SK-N-SH (cell line): ENCODE results near the gene RET. TPM values are rescaled to one million over a fixed set of nuclear protein-coding genes. Genes with fewer than 3 reads are reported as not detected.

Experiments
- CTCF ChIA-PET: fragments of 300-600, 350-600 bp; formaldehyde crosslinking; extraction: SDS; loops from one replicate; lab custom pipeline; 2021; lab: Yijun Ruan, JAX
- POLR2A ChIA-PET: fragments of 350-600 bp; sonication (Branson Sonifier 250); formaldehyde crosslinking; extraction: SDS; loops from one replicate; lab custom pipeline; 2020; ENCODE audit warnings: antibody characterized with exemption, inconsistent platforms; lab: Yijun Ruan, JAX
- DNase-seq: peaks from one replicate; pipeline ENCODE4 v3.0.0; 2012
- H2AFZ ChIP-seq: fragments of 200-600 bp; sonication (generic); 2 replicates; pipeline ENCODE4 v1.8.1; 2016; ENCODE audit warnings: antibody characterized with exemption, mild to moderate bottlenecking, low read depth
- H3F3A ChIP-seq: fragments of 200-600 bp; sonication (generic); replicated peaks from 2 replicates; pipeline ENCODE3; 2016; ENCODE audit warnings: antibody characterized with exemption, mild to moderate bottlenecking; ENCODE audit not compliant: insufficient read depth
- H3K27ac ChIP-seq, 2 experiments: fragments of 200-500 bp in 1 of 2; fragments of 200-600 bp in 1 of 2; sonication (Bioruptor generic) in 1 of 2; sonication (generic), shearing (Covaris generic) in 1 of 2; 2 replicates each; pipeline versions ENCODE4 v1.5.1 to v1.6.1; 2014 to 2016; ENCODE audit warnings: low read depth in 2 of 2, inconsistent platforms in 1 of 2, low read length in 1 of 2, mild to moderate bottlenecking in 1 of 2, mixed read lengths in 1 of 2
- H3K27me3 ChIP-seq: fragments of 200-600 bp; sonication (generic), shearing (Covaris generic); 2 replicates; pipeline ENCODE4 v1.6.1; 2016; ENCODE audit warnings: mixed run types; ENCODE audit not compliant: insufficient read depth
- H3K36me3 ChIP-seq, 2 experiments: fragments of 200-500 bp in 1 of 2; fragments of 200-600 bp in 1 of 2; sonication (Bioruptor generic) in 1 of 2; sonication (generic) in 1 of 2; replicated peaks in 1 of 2; 2 replicates each; pipeline versions ENCODE3 to v1.5.1; 2014 to 2016; ENCODE audit warnings: low read length in 1 of 2, mild to moderate bottlenecking in 1 of 2; ENCODE audit not compliant: insufficient read depth in 2 of 2, control insufficient read depth in 1 of 2
- H3K4me1 ChIP-seq, 2 experiments: fragments of 200-500 bp in 1 of 2; fragments of 200-600 bp in 1 of 2; sonication (Bioruptor generic) in 1 of 2; sonication (generic), shearing (Covaris generic) in 1 of 2; 2 replicates each; pipeline versions ENCODE4 v1.5.1 to v1.6.1; 2014 to 2016; ENCODE audit warnings: low read depth in 1 of 2, low read length in 1 of 2, mixed run types in 1 of 2; ENCODE audit not compliant: insufficient read depth in 2 of 2, control insufficient read depth in 1 of 2
- H3K4me2 ChIP-seq: fragments of 200-600 bp; sonication (generic), shearing (Covaris generic); 2 replicates; pipeline ENCODE4 v1.6.1; 2017; ENCODE audit warnings: mixed run types
- H3K4me3 ChIP-seq, 2 experiments: fragments of 200-500 bp in 1 of 2; fragments of 200-600 bp in 1 of 2; sonication (Bioruptor generic) in 1 of 2; sonication (generic), shearing (Covaris generic) in 1 of 2; 2 replicates each; pipeline versions ENCODE4 v1.5.1 to v1.8.1; 2014 to 2016; ENCODE audit warnings: low read depth in 2 of 2, inconsistent platforms in 1 of 2, low read length in 1 of 2, mild to moderate bottlenecking in 1 of 2, mixed read lengths in 1 of 2, moderate library complexity in 1 of 2
- H3K79me2 ChIP-seq: fragments of 200-600 bp; sonication (generic); 2 replicates; pipeline ENCODE4 v1.8.1; 2017; ENCODE audit warnings: mild to moderate bottlenecking; ENCODE audit not compliant: insufficient read depth
- H3K9ac ChIP-seq: fragments of 200-600 bp; sonication (generic); 2 replicates; pipeline ENCODE4 v1.6.1; 2017; ENCODE audit warnings: mixed run types
- H3K9me2 ChIP-seq: fragments of 200-600 bp; sonication (generic); 2 replicates; pipeline ENCODE4 v1.6.1; 2017; ENCODE audit warnings: mixed run types
- H3K9me3 ChIP-seq: fragments of 200-600 bp; sonication (generic); 2 replicates; pipeline ENCODE4 v1.6.1; 2017; ENCODE audit warnings: mixed run types, mild to moderate bottlenecking, moderate library complexity
- H4K20me1 ChIP-seq: fragments of 200-600 bp; sonication (generic); 2 replicates; pipeline ENCODE4 v1.6.1; 2017; ENCODE audit warnings: mild to moderate bottlenecking, mixed run types; ENCODE audit not compliant: insufficient read depth
- ELF1 ChIP-seq: IDR thresholded peaks from 2 replicates; pipeline ENCODE4 v1.4.0; 2012
- EZH2phosphoT487 ChIP-seq: fragments of 200-600 bp; sonication (generic); IDR thresholded peaks from 2 replicates; pipeline ENCODE4 v1.6.1; 2017; ENCODE audit warnings: low read depth, mixed run types, mild to moderate bottlenecking, antibody characterized with exemption, moderate library complexity, borderline replicate concordance
- FOSL2 ChIP-seq: IDR thresholded peaks from 2 replicates; pipeline ENCODE4 v1.4.0; 2012; ENCODE audit warnings: low read depth, mild to moderate bottlenecking, moderate library complexity, borderline replicate concordance
- FOXJ3 ChIP-seq: sonication (generic); formaldehyde crosslinking; IDR thresholded peaks from 2 replicates; pipeline ENCODE4 v1.5.1; 2020; ENCODE audit warnings: mild to moderate bottlenecking, missing genetic modification reagents
- GABPA ChIP-seq: IDR thresholded peaks from 2 replicates; pipeline ENCODE4 v1.4.0; 2012; ENCODE audit warnings: low read depth, mild to moderate bottlenecking
- IRF3 ChIP-seq: fragments of 150-350 bp; IDR thresholded peaks from 2 replicates; pipeline ENCODE4 v1.6.1; 2016; ENCODE audit warnings: mild to moderate bottlenecking, low read depth, low read length
- MEF2A ChIP-seq: IDR thresholded peaks from 2 replicates; pipeline ENCODE4 v1.4.0; 2012; ENCODE audit warnings: low read depth, borderline replicate concordance
- MXI1 ChIP-seq: IDR thresholded peaks from 2 replicates; pipeline ENCODE4 v1.6.1; 2012; ENCODE audit warnings: mild to moderate bottlenecking, low read depth, low read length, improper control_type of control experiment
- NFIC ChIP-seq: IDR thresholded peaks from 2 replicates; pipeline ENCODE4 v1.4.0; 2012; ENCODE audit warnings: borderline replicate concordance
- NRF1 ChIP-seq: IDR thresholded peaks from 2 replicates; pipeline ENCODE4 v1.6.1; 2012; ENCODE audit warnings: low read depth, mild to moderate bottlenecking, low read length
- POLR2AphosphoS5 ChIP-seq: IDR thresholded peaks from 2 replicates; pipeline ENCODE4 v1.6.1; 2012; ENCODE audit warnings: low read depth, low read length
- RAD21 ChIP-seq: IDR thresholded peaks from 2 replicates; pipeline ENCODE4 v1.6.1; 2012; ENCODE audit warnings: mild to moderate bottlenecking, low read length
- RCOR1 ChIP-seq: fragments of 150-350 bp; IDR thresholded peaks from 2 replicates; pipeline ENCODE4 v1.6.1; 2017; ENCODE audit warnings: antibody characterized with exemption, low read length
- RXRA ChIP-seq: IDR thresholded peaks from 2 replicates; pipeline ENCODE4 v1.4.0; 2012; ENCODE audit warnings: low read depth, mild to moderate bottlenecking, borderline replicate concordance
- SIN3A ChIP-seq: IDR thresholded peaks from 2 replicates; pipeline ENCODE4 v1.6.1; 2012; ENCODE audit warnings: low read depth, mild to moderate bottlenecking, low read length, moderate library complexity, borderline replicate concordance
- SMC3 ChIP-seq: IDR thresholded peaks from 2 replicates; pipeline ENCODE4 v1.6.1; 2012; ENCODE audit warnings: low read depth, low read length, improper control_type of control experiment
- TAF1 ChIP-seq: IDR thresholded peaks from 2 replicates; pipeline ENCODE4 v1.6.1; 2012; ENCODE audit warnings: low read depth, mild to moderate bottlenecking, low read length, moderate library complexity, borderline replicate concordance
- YY1 ChIP-seq: IDR thresholded peaks from 2 replicates; pipeline ENCODE4 v1.4.0; 2012; ENCODE audit warnings: low read depth, mild to moderate bottlenecking
- WGBS: methylation state at CpG from one replicate; pipeline ENCODE4 v1.1.6; 2017; ENCODE audit warnings: low lambda C conversion rate; 5-methylcytosine and 5-hydroxymethylcytosine counted together
- polyA plus RNA-seq, 3 experiments: library from polyadenylated mRNA; depleted of rRNA; stranded (reverse); fragments of >200 nt; gene quantifications; 2 replicates each; pipeline ENCODE4 v1.2.3, GENCODE V29; 2012
- TF ChIP-seq, protein P1 (sequence below): IDR thresholded peaks from 2 replicates; pipeline ENCODE4 v1.4.0; 2012; ENCODE audit warnings: low read depth
- TF ChIP-seq, protein P2 (sequence below): fragments of 200-600 bp; sonication (generic); IDR thresholded peaks from 2 replicates; pipeline ENCODE4 v1.6.1; 2017; ENCODE audit warnings: antibody characterized with exemption, mild to moderate bottlenecking, moderate library complexity
- TF ChIP-seq, protein P3 (sequence below): IDR thresholded peaks from 2 replicates; pipeline ENCODE4; 2012
- TF ChIP-seq, protein P4 (sequence below): IDR thresholded peaks from 2 replicates; pipeline ENCODE4 v1.4.0; 2012; ENCODE audit warnings: low read depth, borderline replicate concordance

Gene RET
- polyA plus RNA-seq, 1 of the 3 experiments (the other 2 are of a cell fraction), result 3.2 TPM

GRCh38 chr10:43111921-43112607 is 35.2 kb downstream of the RET start:
- DNase-seq, result no peak
- Histone ChIP-seq H3K9ac (no peak overlapping the region), H3K9me3 (no peaks in the 10 kb centered on the region)
- no peak for TF ChIP-seq TAF1
- TF ChIP-seq MEF2A, result no peak
- TF ChIP-seq, protein P1, sequence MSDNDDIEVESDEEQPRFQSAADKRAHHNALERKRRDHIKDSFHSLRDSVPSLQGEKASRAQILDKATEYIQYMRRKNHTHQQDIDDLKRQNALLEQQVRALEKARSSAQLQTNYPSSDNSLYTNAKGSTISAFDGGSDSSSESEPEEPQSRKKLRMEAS, result no peak
- no peak for TF ChIP-seq RAD21
- TF ChIP-seq POLR2AphosphoS5, result no peak
- no peak for TF ChIP-seq ELF1
- TF ChIP-seq RXRA, result no peak
- no peak for TF ChIP-seq YY1
- TF ChIP-seq, protein P2, sequence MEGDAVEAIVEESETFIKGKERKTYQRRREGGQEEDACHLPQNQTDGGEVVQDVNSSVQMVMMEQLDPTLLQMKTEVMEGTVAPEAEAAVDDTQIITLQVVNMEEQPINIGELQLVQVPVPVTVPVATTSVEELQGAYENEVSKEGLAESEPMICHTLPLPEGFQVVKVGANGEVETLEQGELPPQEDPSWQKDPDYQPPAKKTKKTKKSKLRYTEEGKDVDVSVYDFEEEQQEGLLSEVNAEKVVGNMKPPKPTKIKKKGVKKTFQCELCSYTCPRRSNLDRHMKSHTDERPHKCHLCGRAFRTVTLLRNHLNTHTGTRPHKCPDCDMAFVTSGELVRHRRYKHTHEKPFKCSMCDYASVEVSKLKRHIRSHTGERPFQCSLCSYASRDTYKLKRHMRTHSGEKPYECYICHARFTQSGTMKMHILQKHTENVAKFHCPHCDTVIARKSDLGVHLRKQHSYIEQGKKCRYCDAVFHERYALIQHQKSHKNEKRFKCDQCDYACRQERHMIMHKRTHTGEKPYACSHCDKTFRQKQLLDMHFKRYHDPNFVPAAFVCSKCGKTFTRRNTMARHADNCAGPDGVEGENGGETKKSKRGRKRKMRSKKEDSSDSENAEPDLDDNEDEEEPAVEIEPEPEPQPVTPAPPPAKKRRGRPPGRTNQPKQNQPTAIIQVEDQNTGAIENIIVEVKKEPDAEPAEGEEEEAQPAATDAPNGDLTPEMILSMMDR, result no peak
- no peak for TF ChIP-seq SMC3
- TF ChIP-seq, all 33 proteins: peak for 0
- H3K9me2 ChIP-seq, result no peaks in the 10 kb centered on the region
- no peaks in the 10 kb centered on the region for H4K20me1 ChIP-seq
- no peak overlapping the region for H3K4me2 ChIP-seq
- 70% methylated on average over 16 of the region's 17 CpGs for WGBS
- peaks cover 0 to 23% of the 10 kb centered on the region in 2 experiments; a peak in 1 of 4 replicates for H3K4me1 ChIP-seq
- no peaks in the 10 kb centered on the region for H3K27me3 ChIP-seq
- H2AFZ ChIP-seq, result no peak overlapping the region
- no peaks in the 10 kb centered on the region for H3K79me2 ChIP-seq
- H3K27ac ChIP-seq, result peak overlapping the region in 1 of 2 experiments; percentile 34; a peak in 1 of 4 replicates
- peaks cover 0 to 3% of the 10 kb centered on the region in 2 experiments for H3K36me3 ChIP-seq
- H3F3A ChIP-seq, result no peaks in the 10 kb centered on the region
- no peak overlapping the region for H3K4me3 ChIP-seq
- CTCF ChIA-PET, result interaction anchor here (0.8 to 1.8 kb wide), 3 partner anchors 9 to 236 kb away, joined by 3 to 6 read pairs (median 4); no protein-coding TSS in a partner anchor
- POLR2A ChIA-PET, result no interaction called here

- H3K36me3 ChIP-seq, result peaks cover 0 to 3% of the 10 kb centered on the region in 2 experiments
- no peaks in the 10 kb centered on the region for H4K20me1 ChIP-seq
- H3F3A ChIP-seq, result no peaks in the 10 kb centered on the region
- no peaks in the 10 kb centered on the region for H3K79me2 ChIP-seq
- WGBS, result no CpG with 5 or more reads among the region's 7 CpGs
- H3K27me3 ChIP-seq, result no peaks in the 10 kb centered on the region
- no peak for DNase-seq
- no peak overlapping the region for H3K4me2 ChIP-seq
- H3K4me1 ChIP-seq, result peaks cover 0 to 21% of the 10 kb centered on the region in 2 experiments; a peak in 1 of 4 replicates
- peak overlapping the region in 1 of 2 experiments; percentile 25; a peak in 1 of 4 replicates for H3K27ac ChIP-seq
- H3K4me3 ChIP-seq, result no peak overlapping the region
- no peaks in the 10 kb centered on the region for H3K9me3 ChIP-seq
- no peak overlapping the region for H3K9ac ChIP-seq
- H3K9me2 ChIP-seq, result no peaks in the 10 kb centered on the region
- ChIA-PET CTCF (no interaction called here), POLR2A (no interaction called here)
- H2AFZ ChIP-seq, result no peak overlapping the region
- TF ChIP-seq SMC3 (no peak), RCOR1 (no peak), ELF1 (no peak), FOSL2 (no peak), EZH2phosphoT487 (no peak), POLR2AphosphoS5 (no peak), SIN3A (no peak), NFIC (no peak), IRF3 (no peak), MXI1 (no peak), FOXJ3 (CRISPR knock-in tag) (no peak), RAD21 (no peak), GABPA (no peak), NRF1 (no peak)
- TF ChIP-seq, protein P3, sequence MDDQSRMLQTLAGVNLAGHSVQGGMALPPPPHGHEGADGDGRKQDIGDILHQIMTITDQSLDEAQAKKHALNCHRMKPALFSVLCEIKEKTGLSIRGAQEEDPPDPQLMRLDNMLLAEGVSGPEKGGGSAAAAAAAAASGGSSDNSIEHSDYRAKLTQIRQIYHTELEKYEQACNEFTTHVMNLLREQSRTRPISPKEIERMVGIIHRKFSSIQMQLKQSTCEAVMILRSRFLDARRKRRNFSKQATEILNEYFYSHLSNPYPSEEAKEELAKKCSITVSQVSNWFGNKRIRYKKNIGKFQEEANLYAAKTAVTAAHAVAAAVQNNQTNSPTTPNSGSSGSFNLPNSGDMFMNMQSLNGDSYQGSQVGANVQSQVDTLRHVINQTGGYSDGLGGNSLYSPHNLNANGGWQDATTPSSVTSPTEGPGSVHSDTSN, result no peak
- TF ChIP-seq, protein P4, sequence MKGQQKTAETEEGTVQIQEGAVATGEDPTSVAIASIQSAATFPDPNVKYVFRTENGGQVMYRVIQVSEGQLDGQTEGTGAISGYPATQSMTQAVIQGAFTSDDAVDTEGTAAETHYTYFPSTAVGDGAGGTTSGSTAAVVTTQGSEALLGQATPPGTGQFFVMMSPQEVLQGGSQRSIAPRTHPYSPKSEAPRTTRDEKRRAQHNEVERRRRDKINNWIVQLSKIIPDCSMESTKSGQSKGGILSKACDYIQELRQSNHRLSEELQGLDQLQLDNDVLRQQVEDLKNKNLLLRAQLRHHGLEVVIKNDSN, result no peak
- TF ChIP-seq, protein P1, result no peak
Measured at GRCh38 chr10:43112608-43112961, 35.7 kb downstream of the RET start.
